Testis (tissue), 3 donors: Measurements from ENCODE around the gene GASK1A. TPM values are rescaled to one million over a fixed set of nuclear protein-coding genes. Genes with fewer than 3 reads are reported as not detected.

Experiments
- DNase-seq: peaks from one replicate; pipeline ENCODE4 v3.0.0-alpha.2; 2019
- H3K27ac ChIP-seq, 2 donors: fragments of 200-600 bp; sonication (generic); one replicate each; pipeline ENCODE4 v1.5.1; 2019
- H3K27me3 ChIP-seq: fragments of 200-600 bp; sonication (generic); one replicate; pipeline ENCODE4 v1.5.1; 2019
- H3K36me3 ChIP-seq: fragments of 200-600 bp; sonication (generic); one replicate; pipeline ENCODE4 v1.5.1; 2017; ENCODE audit warnings: low read depth; ENCODE audit errors: missing control alignments
- H3K4me1 ChIP-seq: fragments of 200-600 bp; sonication (generic); one replicate; pipeline ENCODE4 v1.5.1; 2019
- H3K4me3 ChIP-seq, 2 donors: fragments of 200-600 bp; sonication (generic); one replicate each; pipeline ENCODE4 v1.5.1; 2017 to 2019
- H3K9me3 ChIP-seq: fragments of 200-600 bp; sonication (generic); one replicate; pipeline ENCODE4 v1.5.1; 2017
- POLR2A ChIP-seq: fragments of 450-650 bp; IDR thresholded peaks from one replicate; pipeline ENCODE4 v1.6.1; 2017; ENCODE audit warnings: antibody characterized with exemption, mild to moderate bottlenecking, moderate library complexity
- WGBS, 2 donors: methylation state at CpG; one replicate each; pipeline ENCODE4 v1.1.5; 2018; 5-methylcytosine and 5-hydroxymethylcytosine counted together
- intact Hi-C: fragments of 100-400 bp; cut with DNase I; formaldehyde crosslinking; loops from one replicate; pipeline ENCODE4 v1.15.1; 2023; ENCODE audit warnings: low total_unique reads
- polyA plus RNA-seq: library from polyadenylated mRNA; stranded (reverse); fragments of 350-450 nt; fragmentation: Illumina TruSeq; extraction: RNeasy Lipid Tissue Mini Kit (QIAGEN cat#74804); gene quantifications from one replicate; pipeline ENCODE4 v1.2.3, GENCODE V29; 2014; ENCODE audit warnings: low read depth, low replicate concordance; ENCODE audit not compliant: insufficient read depth
- total RNA-seq, 2 donors: library from RNA; depleted of rRNA; stranded (reverse); fragments of >200 nt; gene quantifications; one replicate each; pipeline ENCODE4 v1.2.3, GENCODE V29; 2016
- TF ChIP-seq, protein P1 (sequence below), 3 experiments: fragments of 450-650 bp in 2 of 3; fragments of 200-600 bp in 1 of 3; sonication (generic) in 1 of 3; IDR thresholded peaks; one replicate each; pipeline ENCODE4 v1.5.1; 2016 to 2019; ENCODE audit warnings: antibody characterized with exemption in 3 of 3, mild to moderate bottlenecking in 2 of 3, moderate library complexity in 1 of 3

The GASK1A gene
- total and polyA plus RNA-seq, 3 donors from 2014 or later: 6.2 to 22.2 (median 18.7) TPM

DNA sequence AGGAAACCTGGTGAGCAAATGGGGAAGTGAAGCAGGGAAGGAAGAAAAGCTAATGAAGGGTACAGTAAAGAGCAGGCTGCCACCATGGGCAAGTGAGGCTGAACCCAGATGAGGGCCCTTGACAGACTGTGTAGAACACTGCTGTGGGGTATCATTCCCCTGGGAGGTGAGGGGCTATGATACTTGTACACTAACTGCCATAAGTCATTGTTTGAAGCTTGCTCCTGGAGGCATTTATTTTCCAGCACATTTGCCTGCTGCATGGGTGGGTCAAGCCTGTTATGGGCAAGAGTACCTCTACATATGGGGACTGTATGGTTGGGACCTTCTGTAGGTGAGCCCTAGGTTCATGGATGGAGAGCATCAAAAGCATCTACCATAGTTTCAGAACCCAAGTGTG is 69.4 kb downstream of the GASK1A start:
- Histone ChIP-seq H3K36me3 (no peaks in the 10 kb centered on the region), H3K4me1 (no peaks in the 10 kb centered on the region), H3K27me3 (no peaks in the 10 kb centered on the region), H3K4me3 (no peak overlapping the region), H3K27ac (no peak overlapping the region), H3K9me3 (no peaks in the 10 kb centered on the region)
- TF ChIP-seq POLR2A: no peak
- TF ChIP-seq, protein P1, sequence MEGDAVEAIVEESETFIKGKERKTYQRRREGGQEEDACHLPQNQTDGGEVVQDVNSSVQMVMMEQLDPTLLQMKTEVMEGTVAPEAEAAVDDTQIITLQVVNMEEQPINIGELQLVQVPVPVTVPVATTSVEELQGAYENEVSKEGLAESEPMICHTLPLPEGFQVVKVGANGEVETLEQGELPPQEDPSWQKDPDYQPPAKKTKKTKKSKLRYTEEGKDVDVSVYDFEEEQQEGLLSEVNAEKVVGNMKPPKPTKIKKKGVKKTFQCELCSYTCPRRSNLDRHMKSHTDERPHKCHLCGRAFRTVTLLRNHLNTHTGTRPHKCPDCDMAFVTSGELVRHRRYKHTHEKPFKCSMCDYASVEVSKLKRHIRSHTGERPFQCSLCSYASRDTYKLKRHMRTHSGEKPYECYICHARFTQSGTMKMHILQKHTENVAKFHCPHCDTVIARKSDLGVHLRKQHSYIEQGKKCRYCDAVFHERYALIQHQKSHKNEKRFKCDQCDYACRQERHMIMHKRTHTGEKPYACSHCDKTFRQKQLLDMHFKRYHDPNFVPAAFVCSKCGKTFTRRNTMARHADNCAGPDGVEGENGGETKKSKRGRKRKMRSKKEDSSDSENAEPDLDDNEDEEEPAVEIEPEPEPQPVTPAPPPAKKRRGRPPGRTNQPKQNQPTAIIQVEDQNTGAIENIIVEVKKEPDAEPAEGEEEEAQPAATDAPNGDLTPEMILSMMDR (IDR thresholded peaks at IDR 0.05): no peak
- intact Hi-C loops: no loop called here
- no peak for DNase-seq

DNA sequence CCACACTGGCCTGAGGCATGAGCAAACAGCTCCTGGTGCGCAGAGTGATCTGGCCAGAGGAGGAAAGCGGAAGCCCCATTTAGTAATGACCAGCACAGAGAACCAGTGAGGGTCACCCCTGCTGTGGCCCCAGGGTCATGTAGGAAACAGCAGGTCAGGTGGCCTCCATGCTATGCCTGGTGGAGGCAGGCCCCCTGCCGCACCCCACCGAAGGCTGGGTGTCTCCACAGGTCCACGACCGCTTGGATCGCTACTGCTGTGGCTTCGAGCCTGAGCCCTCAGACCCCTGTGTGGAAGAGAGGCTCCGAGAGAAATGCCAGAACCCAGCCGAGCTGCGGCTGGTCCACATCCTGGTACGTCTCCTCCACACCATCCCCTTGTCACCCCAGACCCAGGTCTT is 74.2 kb downstream of the GASK1A start:
- Histone ChIP-seq H3K27me3 (no peaks in the 10 kb centered on the region), H3K4me1 (no peaks in the 10 kb centered on the region), H3K4me3 (no peak overlapping the region), H3K36me3 (no peaks in the 10 kb centered on the region), H3K9me3 (no peaks in the 10 kb centered on the region), H3K27ac (no peak overlapping the region)
- intact Hi-C loops: no loop called here
- TF ChIP-seq POLR2A: no peak
- TF ChIP-seq, protein P1 (IDR thresholded peaks at IDR 0.05): no peak
- WGBS, 2 donors: 91 to 95% methylated on average over 10 to 12 of the region's 12 CpGs
- DNase-seq: no peak

DNA sequence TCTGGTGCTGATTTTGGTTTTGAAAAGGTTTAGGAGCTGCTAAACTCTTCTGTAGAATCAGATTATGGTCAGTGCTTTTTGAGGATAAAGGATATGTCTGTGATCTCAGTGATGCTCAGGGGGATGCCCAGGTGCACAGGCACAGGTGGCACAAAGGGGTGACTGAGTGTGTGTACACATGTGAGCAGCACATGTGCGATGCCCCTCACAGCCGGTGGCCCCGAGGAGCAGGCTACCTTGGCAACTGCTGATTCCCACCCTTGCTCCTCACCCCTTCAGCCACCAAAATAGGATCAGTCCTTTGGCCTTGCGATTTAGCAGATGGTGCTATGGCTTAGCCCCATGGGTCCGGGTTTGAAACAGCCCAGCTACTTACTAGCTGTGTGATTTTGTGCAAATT is 75.6 kb downstream of the GASK1A start:
- DNase-seq: no peak
- Histone ChIP-seq H3K9me3 (no peaks in the 10 kb centered on the region), H3K27me3 (no peaks in the 10 kb centered on the region), H3K27ac (no peak overlapping the region), H3K36me3 (no peaks in the 10 kb centered on the region), H3K4me1 (no peaks in the 10 kb centered on the region), H3K4me3 (no peak overlapping the region)
- 89 to 91% methylated on average over 5 of the region's 5 CpGs for WGBS, 2 donors
- intact Hi-C loops: no loop called here
- no peak for TF ChIP-seq POLR2A
- TF ChIP-seq, protein P1 (IDR thresholded peaks at IDR 0.05): no peak

DNA sequence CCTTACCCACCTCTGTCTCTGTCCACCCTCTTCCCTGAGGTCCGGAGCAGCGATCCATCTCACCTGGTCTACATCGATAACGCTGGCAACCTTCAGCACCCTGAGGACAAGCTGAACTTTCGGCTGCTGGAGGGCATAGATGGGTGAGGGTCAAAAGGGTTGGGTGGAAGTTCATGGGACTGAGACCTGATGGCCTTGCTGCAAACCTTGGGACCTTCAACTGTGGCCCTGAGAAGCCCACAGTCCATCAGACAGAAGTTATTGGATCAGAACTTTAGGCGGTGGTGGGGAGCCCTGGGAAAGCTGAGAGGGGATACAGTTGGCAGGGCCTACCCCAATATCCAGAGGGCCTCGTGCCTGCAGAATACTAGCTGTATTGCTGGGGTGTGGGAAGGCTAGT is 76.3 kb downstream of the GASK1A start:
- 95 to 96% methylated on average over 7 of the region's 7 CpGs for WGBS, 2 donors
- Histone ChIP-seq H3K27me3 (no peaks in the 10 kb centered on the region), H3K27ac (no peak overlapping the region), H3K4me3 (no peak overlapping the region), H3K36me3 (no peaks in the 10 kb centered on the region), H3K9me3 (no peaks in the 10 kb centered on the region), H3K4me1 (no peaks in the 10 kb centered on the region)
- no peak for DNase-seq
- TF ChIP-seq, protein P1 (IDR thresholded peaks at IDR 0.05): no peak
- TF ChIP-seq POLR2A: no peak
- intact Hi-C loops: no loop called here
